ENCODE data around the gene GPA33. TPM values are rescaled to one million over a fixed set of nuclear protein-coding genes. Genes with fewer than 3 reads are reported as not detected.

The GPA33 gene, protein sequence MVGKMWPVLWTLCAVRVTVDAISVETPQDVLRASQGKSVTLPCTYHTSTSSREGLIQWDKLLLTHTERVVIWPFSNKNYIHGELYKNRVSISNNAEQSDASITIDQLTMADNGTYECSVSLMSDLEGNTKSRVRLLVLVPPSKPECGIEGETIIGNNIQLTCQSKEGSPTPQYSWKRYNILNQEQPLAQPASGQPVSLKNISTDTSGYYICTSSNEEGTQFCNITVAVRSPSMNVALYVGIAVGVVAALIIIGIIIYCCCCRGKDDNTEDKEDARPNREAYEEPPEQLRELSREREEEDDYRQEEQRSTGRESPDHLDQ
- total RNA-seq: not detected
- long read RNA-seq, donor 1: 0 reads
- long read RNA-seq, donor 2: 0 reads

DNA sequence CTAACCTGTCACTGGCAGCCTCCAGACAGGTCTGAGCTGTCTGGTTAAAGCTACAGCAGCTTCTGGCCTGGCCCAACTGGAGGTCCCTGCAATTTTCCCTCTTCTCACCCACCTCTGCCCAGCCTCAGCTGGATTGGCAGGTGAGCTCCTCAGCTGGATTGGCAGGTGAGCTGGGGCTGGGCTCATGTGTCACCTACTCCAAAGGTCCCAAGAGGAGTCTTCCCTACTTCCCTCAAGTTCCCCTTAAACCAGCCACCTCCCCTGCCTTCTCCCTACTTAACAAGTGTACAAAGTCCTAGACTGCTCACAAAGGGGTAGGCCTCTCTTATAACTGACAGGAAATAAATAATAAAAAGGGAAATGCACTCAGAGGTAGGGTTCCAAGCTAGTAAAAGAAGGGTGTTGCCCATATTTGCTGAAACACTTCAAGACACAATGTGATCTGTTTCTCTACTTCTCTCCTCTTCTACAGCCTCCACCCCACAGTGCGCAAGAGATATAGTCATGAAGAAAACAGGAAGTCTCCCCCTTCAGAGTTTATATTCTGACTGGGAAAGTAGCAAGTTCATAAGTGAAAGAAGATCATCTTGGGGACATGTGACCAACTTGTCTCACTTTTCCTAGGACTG is at the start of gene GPA33:
Gene GPA33, minus strand, starts transcription at position 64 of the 629 bp plus-strand sequence. CDS start 90 bp downstream, outside the sequence.
- DNase-seq (ENCODE audit: low spot score): no peak
- intact Hi-C loops (cut with DNase I): no loop called here

DNA sequence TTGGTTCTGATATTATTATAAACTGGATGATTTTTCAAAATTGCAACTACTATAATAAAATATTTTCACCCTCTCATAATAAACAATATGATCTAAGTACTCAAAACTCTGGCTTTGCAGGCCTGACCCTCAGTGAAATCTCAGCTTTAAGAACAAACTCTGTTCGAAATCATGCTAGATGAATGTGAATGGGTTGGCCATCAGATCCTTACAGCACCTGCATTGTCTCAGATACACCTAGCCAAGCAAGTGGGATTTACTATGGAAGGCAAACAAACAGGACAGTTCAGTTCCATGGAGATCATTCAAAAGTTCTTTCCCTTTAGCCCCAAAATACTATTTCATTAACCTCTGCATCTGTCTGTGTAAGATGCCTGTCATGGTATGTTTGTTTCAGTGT is 48.5 kb upstream of the GPA33 start:
- intact Hi-C loops (cut with DNase I): no loop called here
- no peak for DNase-seq (ENCODE audit: low spot score)

DNA sequence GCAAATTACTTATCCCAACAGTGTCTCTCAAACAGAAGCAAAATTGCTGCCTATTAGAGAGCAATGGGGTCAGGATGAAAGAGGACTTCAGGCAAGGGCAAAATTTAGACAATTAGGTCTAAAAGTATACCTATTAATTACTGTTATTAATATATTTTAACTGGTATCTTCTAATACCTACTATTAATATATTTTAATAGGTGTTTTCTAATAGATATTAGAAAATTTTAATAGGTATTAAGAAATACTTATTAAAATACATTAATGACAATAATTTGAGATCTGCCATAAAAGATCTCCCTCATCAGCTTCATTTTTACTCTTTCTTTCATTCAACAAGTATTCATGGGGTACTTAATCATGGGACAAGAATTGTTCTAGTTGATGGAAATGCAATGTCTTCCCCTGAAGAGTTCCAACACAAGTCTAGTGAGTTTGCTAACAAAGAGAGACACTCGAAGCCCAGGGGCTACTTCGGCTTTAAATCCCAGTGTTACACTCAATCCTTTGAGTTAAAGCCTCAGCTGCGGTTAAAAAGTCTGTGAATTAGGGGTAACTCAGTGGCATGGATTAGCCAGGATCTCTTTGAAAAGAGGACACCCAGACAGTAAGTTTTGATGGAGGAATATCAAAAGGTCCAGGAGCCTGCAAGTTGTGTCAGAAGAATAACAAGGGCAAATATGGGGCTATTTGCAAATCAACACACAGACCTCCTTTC is 47.8 kb upstream of the GPA33 start:
- intact Hi-C loops (cut with DNase I): no loop called here
- no peak for DNase-seq (ENCODE audit: low spot score)

DNA sequence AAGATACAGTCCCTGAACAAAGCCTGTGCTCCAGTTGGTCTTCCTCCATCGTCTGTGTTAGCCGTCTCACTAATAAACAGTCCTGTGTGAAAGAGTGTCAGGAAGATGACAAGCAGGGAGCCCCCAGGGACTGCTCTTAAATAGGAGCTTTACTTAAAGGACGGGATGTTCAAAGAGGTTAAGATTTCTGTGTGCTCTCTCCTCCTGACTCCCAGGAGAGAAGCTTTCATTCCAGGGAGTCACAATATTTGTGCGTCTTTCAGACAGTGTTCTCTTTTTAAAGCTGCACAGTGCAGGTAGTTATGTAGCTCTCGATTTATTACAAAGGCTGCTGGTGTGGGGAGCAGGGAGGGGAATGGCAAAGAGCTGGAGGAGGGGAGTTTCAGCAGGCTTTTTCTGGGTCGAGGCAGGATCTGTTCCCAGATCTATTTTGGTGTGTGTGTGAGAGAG is 47.2 kb upstream of the GPA33 start:
- intact Hi-C loops (cut with DNase I): no loop called here
- DNase-seq (ENCODE audit: low spot score): no peak

DNA sequence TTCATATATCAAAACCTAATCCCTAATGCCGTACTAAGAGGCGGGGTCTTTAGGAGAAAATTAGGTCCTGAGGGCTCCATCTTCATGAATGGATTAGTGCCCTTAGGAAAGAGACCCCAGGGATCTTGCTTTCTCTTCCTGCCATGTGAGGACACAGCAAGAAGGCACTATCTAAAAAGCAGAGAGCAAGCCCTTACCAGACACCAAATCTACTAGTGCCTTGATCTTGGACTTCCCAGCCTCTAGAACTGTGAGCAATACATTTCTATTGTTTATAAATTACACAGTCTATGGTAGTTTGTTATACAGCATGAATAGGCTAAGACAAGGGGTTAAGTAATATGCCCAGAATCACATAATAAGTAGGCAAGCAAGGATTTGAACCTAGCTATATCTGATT is 46.6 kb upstream of the GPA33 start:
- DNase-seq (ENCODE audit: low spot score): no peak
- intact Hi-C loops (cut with DNase I): no loop called here

GRCh38 chr1:167136191-167136614 is 46.0 kb upstream of the GPA33 start:
- no peak for DNase-seq (ENCODE audit: low spot score)
- intact Hi-C loops (cut with DNase I): no loop called here

DNA sequence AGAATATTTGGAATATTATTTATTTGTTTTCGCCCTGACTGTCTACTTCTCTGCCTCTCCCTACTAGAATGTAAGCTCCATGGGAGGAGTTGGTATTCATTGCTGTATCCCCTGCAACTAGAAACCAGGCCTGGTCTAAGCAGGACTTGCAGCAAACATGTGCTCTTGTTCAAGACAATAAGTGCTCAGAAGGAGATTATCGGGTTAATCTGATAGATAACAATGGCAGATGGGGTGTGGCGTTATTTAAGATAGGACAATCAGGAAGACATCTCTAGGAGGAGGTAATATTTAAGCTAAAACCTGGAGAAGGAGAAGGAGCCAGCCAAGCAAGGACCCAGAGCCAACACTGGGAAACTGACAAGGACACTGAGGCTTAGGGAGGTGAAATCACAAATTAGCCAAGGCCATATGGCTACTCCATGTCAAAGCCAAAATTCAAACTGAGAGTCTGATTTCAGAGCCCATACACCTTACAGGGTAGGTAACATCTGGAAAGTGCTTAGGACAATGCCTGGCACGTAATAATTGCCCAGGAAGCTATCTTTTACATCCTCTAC is 45.2 kb upstream of the GPA33 start:
- DNase-seq (ENCODE audit: low spot score): no peak
- intact Hi-C loops (cut with DNase I): no loop called here

GRCh38 chr1:167132301-167133010 is 42.3 kb upstream of the GPA33 start:
- no peak for DNase-seq (ENCODE audit: low spot score)
- intact Hi-C loops (cut with DNase I): no loop called here

GRCh38 chr1:167130829-167131510 is 40.8 kb upstream of the GPA33 start:
- intact Hi-C loops (cut with DNase I): no loop called here
- DNase-seq (ENCODE audit: low spot score): no peak

GRCh38 chr1:167128261-167129227 is 38.4 kb upstream of the GPA33 start:
- intact Hi-C loops (cut with DNase I): no loop called here
- DNase-seq (ENCODE audit: low spot score): no peak

- intact Hi-C loops (cut with DNase I): no loop called here
Measured at GRCh38 chr1:167127661-167128060, 37.5 kb upstream of the GPA33 start.

GRCh38 chr1:167127236-167127635 is 37.1 kb upstream of the GPA33 start:
- intact Hi-C loops (cut with DNase I): no loop called here
- DNase-seq (ENCODE audit: low spot score): no peak

More at GRCh38 chr1:167127661-167128060, 37.5 kb upstream of the GPA33 start:
- DNase-seq (ENCODE audit: low spot score): no peak

DNA sequence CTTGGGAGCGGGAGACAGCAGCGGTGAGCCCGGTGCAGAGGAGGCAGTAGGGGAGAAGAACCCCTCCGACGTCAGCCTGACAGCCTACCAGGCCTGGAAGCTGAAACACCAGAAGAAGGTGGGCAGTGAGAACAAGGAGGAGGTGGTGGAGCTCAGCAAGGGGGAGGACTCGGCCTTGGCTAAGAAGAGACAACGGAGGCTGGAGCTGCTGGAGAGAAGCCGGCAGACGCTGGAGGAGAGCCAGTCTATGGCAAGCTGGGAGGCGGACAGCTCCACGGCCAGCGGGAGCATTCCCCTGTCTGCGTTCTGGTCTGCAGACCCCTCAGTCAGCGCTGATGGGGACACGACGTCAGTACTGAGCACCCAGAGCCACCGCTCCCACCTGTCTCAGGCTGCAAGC is 36.6 kb upstream of the GPA33 start:
- DNase-seq (ENCODE audit: low spot score): no peak
- intact Hi-C loops (cut with DNase I): no loop called here

DNA sequence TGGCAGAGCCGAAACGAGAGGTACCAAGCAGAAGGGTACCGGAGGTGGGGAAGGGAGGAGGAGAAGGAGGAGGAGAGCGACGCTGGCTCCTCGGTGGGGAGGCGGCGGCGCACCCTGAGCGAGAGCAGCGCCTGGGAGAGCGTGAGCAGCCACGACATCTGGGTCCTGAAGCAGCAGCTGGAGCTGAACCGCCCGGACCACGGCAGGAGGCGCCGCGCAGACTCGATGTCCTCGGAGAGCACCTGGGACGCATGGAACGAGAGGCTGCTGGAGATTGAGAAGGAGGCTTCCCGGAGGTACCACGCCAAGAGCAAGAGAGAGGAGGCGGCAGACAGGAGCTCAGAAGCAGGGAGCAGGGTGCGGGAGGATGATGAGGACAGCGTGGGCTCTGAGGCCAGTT is 36.1 kb upstream of the GPA33 start:
- no peak for DNase-seq (ENCODE audit: low spot score)
- intact Hi-C loops (cut with DNase I): no loop called here

DNA sequence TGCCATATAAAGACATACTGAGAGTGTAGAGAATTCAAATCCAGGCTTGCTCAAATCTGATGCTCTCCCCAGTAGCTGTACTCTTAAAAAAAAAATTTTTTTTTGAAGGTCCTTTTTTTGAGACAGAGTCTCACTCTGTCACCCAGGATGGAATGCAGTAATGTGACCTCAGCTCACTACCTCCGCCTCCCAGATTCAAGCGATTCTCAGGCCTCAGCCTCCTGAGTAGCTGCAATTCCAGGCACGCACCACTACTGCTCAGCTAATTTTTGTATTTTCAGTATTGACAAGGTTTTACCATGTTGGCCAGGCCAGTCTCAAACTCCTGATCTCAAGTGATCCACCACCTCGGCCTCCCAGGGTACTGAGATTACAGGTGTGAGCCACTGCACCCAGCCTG is 32.4 kb upstream of the GPA33 start:
- DNase-seq (ENCODE audit: low spot score): no peak
- intact Hi-C loops (cut with DNase I): no loop called here

- intact Hi-C loops (cut with DNase I): no loop called here
- DNase-seq (ENCODE audit: low spot score): no peak
Measured at GRCh38 chr1:167122121-167122480, 31.9 kb upstream of the GPA33 start.

DNA sequence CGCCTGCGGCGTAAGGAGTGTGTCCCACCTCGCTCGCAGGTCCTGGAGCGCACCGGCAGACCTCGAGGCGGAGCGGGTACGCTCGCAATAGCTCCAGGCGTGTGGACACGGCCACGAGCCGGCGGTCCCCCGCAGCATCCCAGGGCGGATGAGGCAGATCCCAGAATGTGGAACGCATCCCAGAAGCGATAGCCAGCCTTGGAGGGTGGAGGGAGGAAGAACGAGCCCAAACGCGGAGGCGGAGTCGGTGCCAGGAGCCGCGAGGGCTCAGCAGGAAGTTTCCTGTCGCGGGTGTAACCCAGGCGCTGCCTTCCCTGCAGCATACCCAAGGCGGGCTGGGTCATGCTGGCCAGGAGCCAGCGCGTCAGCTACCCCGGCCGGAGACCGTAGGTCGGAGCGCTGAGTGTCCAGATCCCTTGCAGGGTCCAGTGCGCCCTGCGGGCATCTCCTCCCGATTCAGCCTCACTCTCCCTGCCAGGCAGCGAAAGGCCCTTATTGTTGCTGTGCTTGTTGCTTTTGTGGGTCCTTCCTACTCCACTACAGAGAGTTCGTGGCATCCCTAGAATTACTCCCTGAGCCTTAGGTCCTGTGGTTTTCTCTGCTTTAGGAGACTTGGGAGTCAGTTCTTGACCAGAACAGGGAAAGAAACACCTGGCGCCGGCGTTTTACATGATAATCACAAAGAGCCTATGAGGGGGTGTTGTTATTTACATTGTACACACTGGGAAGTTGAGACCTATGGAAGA is 31.4 kb upstream of the GPA33 start:
- peak; percentile 82 for DNase-seq (ENCODE audit: low spot score)

More for the DNA sequence above, 31.4 kb upstream of the GPA33 start:
- intact Hi-C loops (cut with DNase I): no loop called here

All from posterior vena cava (tissue), 2 donors.